NCI-H460 (cell line): ENCODE data around the gene MAPKAP1. TPM values are rescaled to one million over a fixed set of nuclear protein-coding genes. Genes with fewer than 3 reads are reported as not detected.
"Not testable (repeated sequence)": the region's sequence is repeated elsewhere in the genome, so short reads cannot be mapped to it uniquely, and the experiment has no call there.

Experiments used
- DNase-seq: peaks from one replicate; pipeline ENCODE4 v3.0.0-alpha.2; 2016; ENCODE audit warnings: low read depth; ENCODE audit errors: extremely low read depth
- total RNA-seq: library from RNA; depleted of rRNA; stranded (reverse); fragments of >200 nt; shearing (Covaris generic); gene quantifications from 2 replicates; pipeline ENCODE4 v1.2.3, GENCODE V29; 2014

Gene MAPKAP1
- total RNA-seq, 1 experiment from 2014 or later = 72.9 TPM

DNA sequence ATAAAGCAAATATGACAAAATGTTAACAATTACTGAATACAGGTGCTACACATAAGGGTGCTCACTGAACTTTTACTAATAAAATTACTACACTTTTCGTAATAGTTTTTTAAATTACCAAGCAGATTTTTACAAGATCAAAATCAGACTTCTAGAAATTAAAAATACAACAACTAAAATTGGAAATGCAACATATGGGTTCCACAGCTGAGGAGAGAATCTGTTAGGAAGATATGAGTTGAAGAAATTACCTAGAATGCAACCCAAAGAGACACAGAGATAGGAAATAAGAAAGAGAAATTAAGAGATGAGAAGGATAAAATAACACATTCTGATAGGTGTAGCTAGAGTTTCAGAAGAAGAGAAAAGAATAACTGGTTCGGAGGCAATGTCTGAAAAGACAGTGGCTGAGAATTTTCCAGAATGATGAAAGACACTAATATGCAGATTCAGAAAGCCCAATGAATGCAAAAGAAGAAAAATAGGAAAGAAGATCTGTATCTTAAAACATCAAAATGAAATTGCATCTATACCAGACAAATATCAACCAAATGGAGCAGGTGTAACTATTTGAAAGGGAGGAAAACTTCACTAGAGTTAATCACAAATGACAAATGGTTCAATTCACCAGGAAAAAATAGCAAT, 95.8 kb downstream of the MAPKAP1 start:
- DNase-seq = no peak

DNA sequence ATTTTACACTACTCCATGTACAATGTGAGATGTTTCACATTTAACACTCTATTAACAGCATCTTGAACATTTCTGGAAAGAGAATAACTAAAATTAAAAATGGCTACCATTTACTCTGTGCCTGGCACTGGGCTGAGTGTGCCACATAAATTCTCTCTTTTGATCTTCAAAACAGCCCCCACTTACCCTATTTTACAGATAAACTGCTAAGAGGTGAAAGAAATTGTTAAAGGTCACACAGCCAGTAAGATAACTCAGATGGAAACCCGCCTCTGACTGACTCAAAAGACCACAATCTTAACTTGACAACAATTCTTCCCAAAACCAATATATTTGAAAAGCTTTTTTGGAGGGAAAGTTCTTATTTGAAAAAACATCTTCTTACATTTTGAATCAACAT, 97.3 kb downstream of the MAPKAP1 start:
- no peak for DNase-seq

DNA sequence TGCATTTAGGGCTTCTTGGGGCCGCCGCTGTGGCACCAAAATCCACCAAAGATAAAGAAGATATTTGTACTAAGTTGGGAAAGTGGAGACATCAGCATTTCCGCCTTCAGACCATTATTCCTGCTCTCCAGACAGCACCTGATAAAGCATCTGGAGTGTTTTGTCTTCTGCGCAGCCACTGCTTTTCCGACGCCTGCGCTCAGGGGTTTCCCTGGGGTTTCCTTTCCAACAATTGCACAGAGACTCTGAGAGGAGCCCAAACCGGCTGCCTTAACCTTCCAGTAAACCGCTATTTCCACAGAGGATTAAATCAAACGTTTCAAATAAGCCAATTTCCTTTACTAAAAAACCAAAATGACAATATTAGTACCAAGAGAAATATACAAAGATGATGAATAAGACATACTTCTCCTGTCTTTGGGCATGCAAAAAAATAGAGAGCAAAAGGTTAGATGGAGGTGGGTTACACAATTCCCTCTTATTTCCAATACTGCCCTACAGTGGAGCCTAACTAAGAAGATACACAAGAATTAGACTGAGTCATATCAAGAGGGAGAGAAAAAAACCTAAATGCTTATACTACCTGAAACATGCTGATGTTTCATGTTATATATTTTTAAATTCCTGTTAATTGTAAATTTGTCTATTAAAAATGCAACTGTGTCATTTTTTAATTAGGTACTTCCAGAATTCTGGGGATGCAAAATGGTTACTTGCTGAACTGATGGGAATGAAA, 98.4 kb downstream of the MAPKAP1 start:
- DNase-seq = no peak

DNA sequence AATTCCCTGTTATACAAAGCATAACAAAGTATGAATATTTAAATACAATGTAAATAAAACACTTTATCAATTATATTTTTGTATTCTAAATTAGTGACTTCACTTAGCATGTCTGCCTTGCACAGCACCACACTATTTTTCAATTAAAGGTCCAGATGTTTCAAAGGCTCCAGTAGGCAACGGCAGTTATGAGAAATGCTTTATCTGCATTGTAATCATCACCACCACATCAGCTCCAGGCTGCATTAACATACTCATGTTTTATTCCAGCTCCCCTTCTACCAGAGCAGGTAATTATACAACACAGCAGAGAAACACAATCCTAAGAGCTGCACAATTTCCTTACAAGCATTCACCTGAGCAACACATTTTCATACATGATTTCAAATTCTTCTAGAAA, 102.8 kb downstream of the MAPKAP1 start:
- no peak for DNase-seq

DNA sequence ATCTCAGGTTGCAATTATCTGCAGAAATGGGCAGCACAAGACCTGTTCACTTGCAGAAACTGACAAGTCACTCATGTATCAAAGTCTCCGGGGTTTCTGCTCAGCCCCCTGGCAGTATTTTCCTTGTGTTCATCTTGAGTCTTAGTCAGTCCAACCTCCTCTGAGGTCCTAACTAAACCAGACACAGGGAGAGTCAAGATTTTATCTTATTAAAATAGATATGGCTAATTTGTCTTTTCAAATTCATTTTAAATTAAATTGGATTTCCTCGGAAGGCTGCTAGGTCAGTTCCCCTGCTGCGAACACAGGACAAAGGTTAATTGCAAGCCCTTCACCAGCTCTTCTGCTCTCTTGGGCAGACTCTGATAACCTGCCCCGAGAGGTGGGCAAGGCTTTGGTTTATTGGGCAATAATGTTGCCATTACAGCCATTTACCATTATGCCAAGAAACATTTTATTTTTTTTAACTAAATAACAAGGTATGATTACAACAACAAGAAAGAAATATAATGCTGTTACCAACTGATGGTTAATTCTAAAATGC, 103.5 kb downstream of the MAPKAP1 start:
- DNase-seq = no peak

DNA sequence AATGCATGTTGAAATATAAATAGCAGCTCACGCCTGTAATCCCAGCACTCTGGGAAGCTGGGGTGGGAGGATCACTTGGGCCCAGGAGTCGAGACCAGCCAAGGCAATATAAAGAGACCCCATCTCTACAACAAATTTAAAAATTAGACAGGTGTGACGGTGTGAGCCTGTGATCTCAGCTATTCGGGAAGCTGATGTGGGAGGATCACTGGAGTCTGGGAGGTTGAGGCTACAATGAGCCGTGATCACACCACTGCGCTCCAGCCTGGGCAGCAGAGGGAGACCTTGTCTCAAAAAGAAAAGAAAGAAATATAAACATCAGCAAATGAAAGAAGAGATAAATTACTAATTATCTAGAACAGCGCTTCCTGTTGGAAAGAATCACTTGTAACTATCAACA, 105.0 kb downstream of the MAPKAP1 start:
- no peak for DNase-seq

DNA sequence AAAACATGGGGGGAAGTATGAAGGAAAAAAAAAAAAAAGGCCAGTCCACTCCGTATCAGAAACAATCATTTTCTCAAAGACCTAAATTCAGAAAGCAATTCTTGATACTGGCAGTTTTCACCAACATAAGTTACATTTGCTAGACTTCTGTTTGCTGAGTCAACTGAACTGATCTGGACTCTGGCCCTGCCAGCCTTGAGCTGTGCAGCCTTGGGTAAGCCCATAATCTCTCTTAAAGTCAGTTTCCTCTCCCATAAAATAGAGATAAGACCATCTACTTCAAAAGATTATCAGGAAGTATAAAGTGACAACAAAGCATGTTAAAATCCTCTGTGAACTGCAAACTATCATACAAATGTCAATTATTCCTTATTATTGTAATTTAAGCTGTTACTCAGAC, 106.8 kb downstream of the MAPKAP1 start:
- no peak for DNase-seq

DNA sequence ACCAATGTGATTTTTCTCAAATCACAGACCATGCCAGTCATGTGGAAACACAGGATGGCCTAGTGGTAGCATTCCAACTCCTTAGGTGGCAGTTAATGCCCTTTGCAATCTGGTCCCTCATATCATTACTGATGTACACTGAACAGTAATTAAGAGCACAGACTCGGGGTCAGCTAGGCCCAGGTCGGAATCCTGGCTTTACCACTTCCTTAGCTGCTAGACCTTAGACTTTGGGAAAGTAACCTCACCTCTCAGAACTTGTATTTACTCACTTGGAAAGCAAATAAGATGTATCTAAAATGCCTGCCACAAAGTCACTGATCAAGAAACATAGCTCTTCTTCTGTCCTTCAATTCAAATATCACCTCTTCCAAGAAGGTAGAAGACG, 112.8 kb downstream of the MAPKAP1 start:
- DNase-seq = no peak

DNA sequence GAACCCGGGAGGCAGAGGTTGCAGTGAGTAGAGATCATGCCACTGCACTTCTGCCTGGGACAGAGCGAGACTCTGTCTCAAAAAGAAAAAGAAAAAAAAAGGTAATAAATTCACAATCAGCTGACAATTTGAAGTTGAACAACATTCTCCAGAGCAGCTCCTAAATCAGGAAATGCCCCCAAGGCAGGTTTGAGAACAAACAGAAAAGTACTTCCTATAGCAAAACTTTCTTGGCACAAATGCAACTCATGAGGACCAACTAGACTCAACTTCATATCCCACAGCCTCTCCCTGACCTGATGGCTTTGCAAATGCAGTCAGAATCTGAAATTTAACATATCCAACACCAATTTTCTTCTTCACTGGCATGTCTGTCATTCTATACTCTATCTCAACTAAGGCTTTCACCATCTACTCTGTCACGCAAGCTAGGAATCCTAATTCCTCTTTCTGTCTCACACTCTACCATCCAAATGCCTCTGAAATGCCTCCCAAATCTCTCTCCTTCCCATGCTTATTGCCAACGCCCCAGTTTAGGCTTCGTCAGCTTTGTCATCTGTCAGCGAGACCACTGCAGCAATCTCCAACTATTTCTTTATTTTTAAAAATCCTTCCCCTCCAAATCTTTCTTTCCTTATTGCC, 113.3 kb downstream of the MAPKAP1 start:
- DNase-seq = no peak

DNA sequence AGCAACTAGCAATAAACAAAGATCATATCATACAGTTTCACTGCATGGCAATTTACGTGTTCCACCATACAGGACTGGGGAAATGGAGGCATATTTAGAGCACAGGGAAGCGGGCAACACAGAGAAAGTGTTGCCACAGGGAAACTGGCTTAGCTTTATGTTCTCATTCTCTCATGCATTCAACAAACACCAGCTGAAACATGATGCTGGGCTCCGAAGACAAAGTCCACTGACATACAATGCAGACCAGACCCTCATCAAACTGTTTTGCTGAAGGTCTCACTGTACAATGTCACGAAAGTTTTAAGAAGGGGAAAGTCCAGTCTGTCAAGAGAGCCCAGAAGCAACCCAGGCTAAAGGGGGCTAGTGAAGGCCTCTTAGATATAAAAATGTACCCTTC, 115.1 kb downstream of the MAPKAP1 start:
- DNase-seq = no peak

DNA sequence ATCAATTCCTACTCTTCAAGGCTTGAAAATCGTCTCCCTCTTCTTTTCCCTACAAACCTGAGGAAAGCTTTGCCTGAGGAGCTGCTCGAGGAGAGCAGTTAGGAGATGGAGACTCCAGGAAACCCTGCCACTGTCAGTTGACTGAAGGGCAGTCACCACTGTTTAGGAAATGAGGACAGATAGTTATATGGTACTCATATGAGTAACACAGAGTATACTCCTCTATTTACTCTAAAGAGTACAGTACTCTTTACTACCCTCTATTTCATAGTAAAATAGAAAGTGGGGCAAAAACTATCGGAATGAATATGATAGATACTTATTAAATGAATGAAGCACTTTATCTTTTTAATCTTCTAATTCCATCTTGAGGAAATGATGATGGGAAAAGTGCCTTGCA, 115.8 kb downstream of the MAPKAP1 start:
- DNase-seq = no peak

DNA sequence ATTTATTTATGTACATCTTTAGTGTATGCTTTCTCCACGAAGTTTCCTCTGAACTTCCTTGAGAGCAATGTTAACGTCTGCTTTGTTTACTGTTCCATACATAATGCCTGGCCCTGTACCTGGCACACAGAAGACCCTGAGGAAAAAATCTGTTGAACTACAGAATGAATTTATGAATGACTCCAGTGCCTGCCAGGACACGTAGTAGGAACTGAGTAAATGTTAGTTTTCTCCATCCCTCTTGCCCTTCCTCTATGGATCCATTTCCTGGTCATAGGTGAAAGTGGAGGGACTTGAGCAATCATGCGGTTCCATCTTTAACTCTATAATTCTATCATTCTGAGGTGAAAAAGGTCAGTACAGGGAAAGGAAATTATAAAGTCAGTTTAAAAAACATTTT, 117.7 kb downstream of the MAPKAP1 start:
- no peak for DNase-seq

DNA sequence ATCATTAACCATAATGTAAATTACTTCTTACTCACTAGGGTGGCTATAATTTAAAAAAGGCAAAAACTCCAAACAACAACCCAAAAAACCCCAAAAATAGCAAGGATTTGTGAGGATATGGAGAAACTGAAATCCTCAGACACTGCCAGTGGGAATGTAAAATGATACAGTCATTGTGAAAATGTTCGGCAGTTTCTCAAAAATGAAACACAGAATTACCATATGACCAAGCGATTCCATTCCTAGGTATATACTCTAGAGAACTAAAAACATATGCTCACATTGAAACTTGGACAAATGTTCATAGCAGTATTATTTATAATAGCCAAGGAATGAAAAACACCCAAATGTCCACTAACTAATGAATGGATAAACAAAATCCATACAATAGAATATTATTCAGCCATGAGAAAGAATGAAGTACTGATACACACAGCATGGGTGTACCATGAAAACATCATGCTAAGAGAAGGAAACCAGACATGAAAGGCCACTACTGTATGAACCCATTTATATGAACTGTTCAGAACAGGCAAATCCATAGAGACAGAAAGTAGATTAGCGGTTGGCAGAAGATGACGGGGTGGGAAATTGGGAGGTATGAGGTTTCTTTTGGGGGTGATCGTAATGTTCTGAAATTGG, 119.1 kb downstream of the MAPKAP1 start:
- no peak for DNase-seq

DNA sequence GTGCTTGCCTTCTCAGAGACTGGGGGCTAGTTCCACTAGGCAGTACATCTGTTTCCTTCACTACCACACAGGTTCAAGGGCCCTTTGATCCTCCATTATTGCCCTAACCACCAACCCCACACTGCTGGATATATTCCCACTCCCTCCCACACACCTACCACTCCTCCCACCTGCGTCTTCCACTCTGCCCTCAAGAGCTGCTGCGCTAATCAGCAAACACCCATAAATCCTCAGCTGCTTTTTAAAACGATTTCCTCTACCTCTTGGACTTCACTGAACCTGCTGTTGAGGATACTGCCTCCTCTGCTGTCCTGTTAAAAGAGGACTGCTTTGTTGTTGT, 120.9 kb downstream of the MAPKAP1 start:
- DNase-seq = no peak

DNA sequence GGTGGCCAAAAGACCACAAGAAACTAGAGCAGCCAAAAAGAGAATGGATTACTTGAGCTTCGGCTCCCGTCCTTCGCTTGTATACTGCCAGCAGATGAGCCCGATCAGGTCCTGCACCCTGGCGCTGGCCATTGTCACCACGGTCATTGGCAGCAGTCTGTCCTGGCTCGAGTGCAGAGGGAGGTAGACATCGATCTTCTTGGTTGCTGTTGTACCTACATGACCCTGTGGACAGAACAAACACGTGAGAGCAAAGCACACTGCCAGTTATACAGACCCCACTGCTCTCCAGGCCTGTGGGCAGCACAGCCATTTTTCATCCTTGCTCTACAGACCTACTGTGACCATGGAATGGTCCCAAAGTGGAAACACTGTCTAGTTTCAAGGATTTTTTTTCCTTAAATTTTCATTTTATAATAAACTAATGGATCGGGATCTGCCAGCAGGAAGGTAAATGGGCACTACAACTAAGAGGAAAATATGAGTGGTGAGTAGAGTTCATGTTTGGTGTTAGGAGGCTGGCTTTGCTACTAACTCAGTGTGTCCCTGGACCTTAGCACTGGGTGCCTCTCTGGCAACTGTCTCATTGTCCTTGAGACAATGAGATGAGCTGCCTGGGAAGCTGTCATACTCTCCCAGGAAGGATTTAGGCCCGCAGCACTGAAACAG, 121.4 kb downstream of the MAPKAP1 start:
- no peak for DNase-seq

DNA sequence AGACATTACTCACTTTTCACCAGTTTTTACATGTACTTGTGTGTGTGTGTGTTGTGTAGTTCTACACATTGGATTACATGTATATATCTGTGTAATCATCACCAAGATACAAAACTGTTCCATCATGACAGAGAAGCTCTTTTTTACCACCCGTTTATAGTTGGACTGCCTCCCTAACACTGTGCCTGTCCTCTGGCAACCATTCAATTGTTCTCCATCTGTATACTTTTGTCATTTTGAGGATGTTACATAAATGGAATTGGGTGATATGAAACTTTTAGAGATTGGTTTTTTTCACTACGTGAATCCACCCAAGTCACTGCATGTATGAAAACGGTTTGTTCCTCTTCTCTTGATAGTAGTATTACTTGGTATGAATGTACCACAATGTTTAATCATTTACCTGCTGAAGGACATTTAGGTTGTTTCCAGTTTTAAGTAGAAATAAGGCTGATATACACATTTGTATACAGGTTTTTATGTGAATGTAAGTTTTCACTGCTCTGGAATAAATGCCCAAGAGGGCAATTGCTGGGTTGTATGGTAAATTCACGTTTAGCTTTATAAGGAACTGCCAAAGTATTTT, 126.2 kb downstream of the MAPKAP1 start:
- no peak for DNase-seq

DNA sequence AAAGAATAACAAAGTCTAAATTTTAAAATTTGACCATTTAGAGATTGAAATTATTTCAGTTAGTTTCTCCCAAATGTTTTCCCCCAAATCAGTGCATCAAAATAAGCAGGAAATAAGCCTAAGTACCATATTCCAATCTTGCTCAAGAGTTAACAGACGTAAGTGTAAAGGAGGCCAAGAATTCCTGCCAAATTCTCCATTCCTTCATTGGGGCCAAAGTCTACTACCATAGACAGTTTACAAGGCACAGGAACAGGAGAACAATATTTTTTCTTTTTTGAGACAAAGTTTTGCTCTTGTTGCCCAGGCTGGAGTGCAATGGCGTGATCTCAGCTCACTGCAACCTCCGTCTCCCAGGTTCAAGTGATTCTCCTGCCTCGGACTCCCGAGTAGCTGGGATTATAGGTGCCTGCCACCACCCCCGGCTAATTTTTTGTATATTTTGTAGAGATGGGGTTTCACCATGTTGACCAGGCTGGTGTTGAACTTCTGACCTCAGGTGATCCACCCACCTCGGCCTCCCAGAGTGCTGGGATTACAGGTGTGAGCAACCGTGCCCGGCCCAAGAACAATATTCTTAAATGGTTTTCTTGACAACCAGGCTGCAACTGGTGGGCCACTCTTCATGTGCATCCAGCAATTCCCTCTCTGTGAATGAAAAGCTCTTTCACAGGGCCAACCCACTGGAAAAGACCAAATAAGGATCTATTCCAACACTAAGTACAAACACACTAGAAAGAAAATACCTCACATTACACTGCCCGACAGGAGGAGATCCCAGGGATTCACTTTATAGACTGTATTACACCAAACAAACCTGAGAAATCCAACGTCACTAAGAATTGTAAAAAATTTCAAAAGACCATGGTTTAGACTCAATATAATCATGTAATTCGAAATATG, 127.7 kb downstream of the MAPKAP1 start:
- DNase-seq = no peak

DNA sequence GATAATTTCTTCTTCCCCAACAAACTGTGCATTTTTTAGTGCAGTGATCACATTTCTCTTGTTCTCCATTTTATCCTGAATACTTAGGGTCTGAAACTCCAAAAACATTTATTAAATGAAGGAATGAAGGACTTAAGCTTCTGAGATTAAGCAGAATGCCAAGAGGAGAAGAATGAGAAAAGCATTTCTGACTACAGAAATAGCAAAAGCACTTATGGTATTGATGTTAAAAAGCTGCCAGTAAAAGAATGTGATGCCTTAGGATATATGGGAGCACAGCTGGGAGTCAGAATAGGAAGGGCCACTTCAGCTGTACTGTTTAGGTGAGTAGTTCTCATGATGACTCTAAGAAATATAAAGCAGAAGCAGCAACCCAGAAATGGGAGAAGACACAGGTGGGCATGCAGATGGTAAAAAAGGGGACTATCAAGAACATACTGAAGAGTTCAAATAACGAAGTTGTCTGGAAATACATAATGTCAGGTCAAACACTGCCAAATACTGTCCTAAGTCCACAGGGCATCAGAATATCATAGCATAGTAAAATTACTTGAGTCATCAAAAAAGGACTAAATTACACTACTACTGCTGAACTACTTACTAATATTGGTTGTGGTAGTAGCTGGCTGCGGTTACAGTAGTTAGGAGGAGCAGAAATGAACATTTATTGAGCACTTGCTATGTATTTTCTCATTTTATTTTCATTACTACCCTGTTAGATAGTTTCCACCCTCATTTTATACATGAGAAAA, 132.7 kb downstream of the MAPKAP1 start:
- no peak for DNase-seq

DNA sequence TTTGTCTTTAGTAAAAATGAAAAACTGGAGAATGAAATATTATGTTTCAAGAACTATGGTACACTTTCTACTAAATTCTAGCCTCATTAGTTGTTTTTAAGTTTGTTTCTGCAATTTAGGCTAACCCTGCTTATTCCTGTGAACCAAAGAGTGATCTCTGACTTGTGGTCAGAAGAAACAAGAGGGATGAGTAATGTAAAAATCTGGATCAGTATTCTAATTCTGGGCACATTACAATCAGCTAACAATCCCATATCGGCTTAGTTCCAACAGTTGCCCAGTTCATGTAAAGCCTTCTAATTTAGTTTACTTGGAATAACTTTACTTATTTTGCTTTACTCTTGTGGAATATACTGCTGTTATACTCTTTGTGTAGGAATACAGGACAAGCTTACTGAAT, 134.5 kb downstream of the MAPKAP1 start:
- not testable (repeated sequence) for DNase-seq
